Lung (tissue), 12 donors: ENCODE data around the gene ASAP2. TPM values are rescaled to one million over a fixed set of nuclear protein-coding genes. Genes with fewer than 3 reads are reported as not detected.

Experiments
- ATAC-seq: fragments of 200-7000 bp; cut with Tn5 transposase; one replicate; pipeline ENCODE4 v1.9.1; 2020; ENCODE audit warnings: moderate number of reproducible peaks; ENCODE audit not compliant: insufficient read depth, low FRiP score
- DNase-seq, 3 donors: peaks; one replicate each; pipeline ENCODE4 v3.0.0-alpha.2; 2013 to 2017
- H3K27ac ChIP-seq, 2 donors: one replicate each; pipeline ENCODE4 v1.5.1; 2013; ENCODE audit warnings: mild to moderate bottlenecking in 2 of 2, moderate library complexity in 2 of 2, control low read depth in 1 of 2, inconsistent platforms in 1 of 2, low read depth in 1 of 2, low read length in 1 of 2
- H3K27me3 ChIP-seq, 3 donors: one replicate each; pipeline ENCODE4 v1.5.1; 2013; ENCODE audit warnings: low read length in 2 of 3; ENCODE audit not compliant: control insufficient read depth in 3 of 3, insufficient read depth in 3 of 3
- H3K36me3 ChIP-seq, 4 donors: one replicate each; pipeline ENCODE4 v1.5.1; 2013; ENCODE audit warnings: low read length in 4 of 4, mild to moderate bottlenecking in 1 of 4, moderate library complexity in 1 of 4; ENCODE audit not compliant: control insufficient read depth in 4 of 4, insufficient read depth in 4 of 4
- H3K4me1 ChIP-seq, 5 donors: one replicate each; pipeline ENCODE4 v1.5.1; 2013; ENCODE audit warnings: low read length in 5 of 5, mild to moderate bottlenecking in 2 of 5, moderate library complexity in 1 of 5; ENCODE audit not compliant: control insufficient read depth in 5 of 5, insufficient read depth in 5 of 5
- H3K4me3 ChIP-seq: one replicate; pipeline ENCODE4 v1.5.1; 2013; ENCODE audit warnings: mild to moderate bottlenecking, control low read depth, moderate library complexity
- H3K9ac ChIP-seq, 2 donors: one replicate each; pipeline ENCODE4 v1.5.1; 2013; ENCODE audit warnings: low read length in 2 of 2, control low read depth in 1 of 2; ENCODE audit not compliant: insufficient read depth in 1 of 2
- H3K9me3 ChIP-seq, 4 donors: one replicate each; pipeline ENCODE4 v1.5.1; 2013; ENCODE audit warnings: low read length in 3 of 4, mild to moderate bottlenecking in 1 of 4, moderate library complexity in 1 of 4; ENCODE audit not compliant: control insufficient read depth in 4 of 4, insufficient read depth in 3 of 4
- WGBS, 2 donors: extraction: QIAGEN DNeasy Blood & Tissue Kit; methylation state at CpG; one replicate each; pipeline ENCODE4 v1.1.7; 2013; 5-methylcytosine and 5-hydroxymethylcytosine counted together
- polyA plus RNA-seq, 2 donors: library from polyadenylated mRNA; stranded (reverse); fragments of 200-250 nt; gene quantifications; one replicate each; pipeline ENCODE4 v1.2.1, GENCODE V29; 2013
- total RNA-seq, 2 donors: library from RNA; depleted of rRNA in 1 of 2; stranded (reverse); fragments of >200 nt in 1 of 2; gene quantifications; one replicate each; pipeline ENCODE4 v1.2.1, GENCODE V29; 2014 to 2021
- TF ChIP-seq, protein P1 (sequence below): IDR thresholded peaks from 2 replicates; pipeline ENCODE4 v1.5.1; 2012; ENCODE audit warnings: mild to moderate bottlenecking; ENCODE audit errors: control extremely low read depth, extremely low read depth
- donor health status: control.
- donor health status: control.
- donor health status: Bipolar disorder and iron deficiency.
- donor health status: healthy.
- donor health status: DM: yes; HTN: yes; CAD: no.

ASAP2 gene
- total and polyA plus RNA-seq, 4 donors: 7.4 to 30.9 (median 17.0) TPM

- WGBS, 2 donors: 90 to 97% methylated on average over 4 of the region's 4 CpGs
- H3K9ac ChIP-seq: no peak overlapping the region
- H3K4me3 ChIP-seq: no peak overlapping the region
- no peaks in the 10 kb centered on the region for H3K9me3 ChIP-seq
- no peaks in the 10 kb centered on the region for H3K27me3 ChIP-seq
- TF ChIP-seq, protein P1, sequence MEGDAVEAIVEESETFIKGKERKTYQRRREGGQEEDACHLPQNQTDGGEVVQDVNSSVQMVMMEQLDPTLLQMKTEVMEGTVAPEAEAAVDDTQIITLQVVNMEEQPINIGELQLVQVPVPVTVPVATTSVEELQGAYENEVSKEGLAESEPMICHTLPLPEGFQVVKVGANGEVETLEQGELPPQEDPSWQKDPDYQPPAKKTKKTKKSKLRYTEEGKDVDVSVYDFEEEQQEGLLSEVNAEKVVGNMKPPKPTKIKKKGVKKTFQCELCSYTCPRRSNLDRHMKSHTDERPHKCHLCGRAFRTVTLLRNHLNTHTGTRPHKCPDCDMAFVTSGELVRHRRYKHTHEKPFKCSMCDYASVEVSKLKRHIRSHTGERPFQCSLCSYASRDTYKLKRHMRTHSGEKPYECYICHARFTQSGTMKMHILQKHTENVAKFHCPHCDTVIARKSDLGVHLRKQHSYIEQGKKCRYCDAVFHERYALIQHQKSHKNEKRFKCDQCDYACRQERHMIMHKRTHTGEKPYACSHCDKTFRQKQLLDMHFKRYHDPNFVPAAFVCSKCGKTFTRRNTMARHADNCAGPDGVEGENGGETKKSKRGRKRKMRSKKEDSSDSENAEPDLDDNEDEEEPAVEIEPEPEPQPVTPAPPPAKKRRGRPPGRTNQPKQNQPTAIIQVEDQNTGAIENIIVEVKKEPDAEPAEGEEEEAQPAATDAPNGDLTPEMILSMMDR: no peak
- H3K27ac ChIP-seq: no peak overlapping the region
- DNase-seq (no peak), ATAC-seq (no peak)
- peaks cover 0 to 19% (median 10%) of the 10 kb centered on the region in 4 donors for H3K36me3 ChIP-seq
- peaks cover 0 to 12% (median 0%) of the 10 kb centered on the region in 5 donors for H3K4me1 ChIP-seq
Measured at GRCh38 chr2:9359463-9359862, 152.9 kb downstream of the ASAP2 start.

- Histone ChIP-seq H3K36me3 (peaks cover 0 to 19% (median 10%) of the 10 kb centered on the region in 4 donors), H3K9me3 (no peaks in the 10 kb centered on the region), H3K4me1 (peaks cover 0 to 12% (median 2%) of the 10 kb centered on the region in 5 donors), H3K27ac (no peak overlapping the region), H3K9ac (no peak overlapping the region), H3K27me3 (no peaks in the 10 kb centered on the region), H3K4me3 (no peak overlapping the region)
- 96 to 97% methylated on average over 1 of the region's 1 CpG for WGBS, 2 donors
- DNase-seq: no peak
- TF ChIP-seq, protein P1: no peak
- no peak for ATAC-seq
Measured at GRCh38 chr2:9360110-9360509, 153.5 kb downstream of the ASAP2 start.

GRCh38 chr2:9360701-9361100, 154.1 kb downstream of the ASAP2 start:
- WGBS, 2 donors: 87 to 94% methylated on average over 2 of the region's 2 CpGs
- no peak overlapping the region for H3K4me3 ChIP-seq
- H3K9me3 ChIP-seq: no peaks in the 10 kb centered on the region
- peaks cover 0 to 19% (median 12%) of the 10 kb centered on the region in 4 donors for H3K36me3 ChIP-seq
- no peaks in the 10 kb centered on the region for H3K27me3 ChIP-seq
- H3K9ac ChIP-seq: no peak overlapping the region
- ATAC-seq: no peak
- no peak for DNase-seq
- TF ChIP-seq, protein P1: no peak
- H3K4me1 ChIP-seq: peaks cover 0 to 10% (median 3%) of the 10 kb centered on the region in 5 donors
- no peak overlapping the region for H3K27ac ChIP-seq

DNA sequence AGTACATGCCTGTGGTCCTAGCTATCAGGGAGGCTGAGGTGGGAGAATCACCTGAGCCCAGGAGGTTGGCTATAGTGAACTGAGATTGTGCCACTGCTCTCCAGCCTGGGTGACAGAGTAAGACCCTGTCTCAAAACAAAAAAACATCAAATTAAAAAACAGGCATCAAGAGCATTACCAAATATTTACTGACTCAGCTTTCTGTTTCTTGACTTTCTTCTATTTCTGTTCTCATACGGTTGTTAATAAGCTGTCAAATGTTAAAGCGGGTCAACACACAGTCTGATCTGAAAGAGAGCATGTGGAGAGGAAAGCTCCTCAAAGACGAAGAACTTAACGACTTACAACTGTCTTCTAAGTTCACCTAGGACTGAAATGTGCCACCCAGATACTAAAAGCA, 157.8 kb downstream of the ASAP2 start:
- Histone ChIP-seq H3K4me3 (no peak overlapping the region), H3K9ac (no peak overlapping the region), H3K27ac (no peak overlapping the region), H3K9me3 (no peaks in the 10 kb centered on the region), H3K27me3 (no peaks in the 10 kb centered on the region), H3K36me3 (peaks cover 0 to 26% (median 13%) of the 10 kb centered on the region in 4 donors), H3K4me1 (peaks cover 0 to 3% (median 0%) of the 10 kb centered on the region in 5 donors)
- DNase-seq (no peak), ATAC-seq (no peak)
- TF ChIP-seq, protein P1: no peak
- WGBS, 2 donors: 90 to 91% methylated on average over 4 of the region's 4 CpGs
